Adrenal gland (tissue), 5 donors: Measurements from ENCODE around the gene FREM2.

Source experiments
- POLR2A ChIP-seq, 2 donors: fragments of 450-650 bp; IDR thresholded peaks; one replicate each; pipeline ENCODE4 v1.6.1; 2017; ENCODE audit warnings: antibody characterized with exemption in 2 of 2, mild to moderate bottlenecking in 2 of 2, moderate library complexity in 1 of 2
- TF ChIP-seq, protein P1 (sequence below), 6 experiments: fragments of 450-650 bp in 4 of 6; fragments of 200-600 bp in 2 of 6; sonication (generic) in 1 of 6; IDR thresholded peaks; 1 replicate in 5 of 6; 2 replicates in 1 of 6; pipeline versions ENCODE4 v1.5.1 to v1.8.0; 2016 to 2021; ENCODE audit warnings: antibody characterized with exemption in 6 of 6, mild to moderate bottlenecking in 2 of 6, moderate library complexity in 1 of 6
- donor health status: DM: no; HTN: no; CAD: no.

GRCh38 chr13:38875186-38875875 is 188.5 kb downstream of the FREM2 start:
- TF ChIP-seq, protein P1, sequence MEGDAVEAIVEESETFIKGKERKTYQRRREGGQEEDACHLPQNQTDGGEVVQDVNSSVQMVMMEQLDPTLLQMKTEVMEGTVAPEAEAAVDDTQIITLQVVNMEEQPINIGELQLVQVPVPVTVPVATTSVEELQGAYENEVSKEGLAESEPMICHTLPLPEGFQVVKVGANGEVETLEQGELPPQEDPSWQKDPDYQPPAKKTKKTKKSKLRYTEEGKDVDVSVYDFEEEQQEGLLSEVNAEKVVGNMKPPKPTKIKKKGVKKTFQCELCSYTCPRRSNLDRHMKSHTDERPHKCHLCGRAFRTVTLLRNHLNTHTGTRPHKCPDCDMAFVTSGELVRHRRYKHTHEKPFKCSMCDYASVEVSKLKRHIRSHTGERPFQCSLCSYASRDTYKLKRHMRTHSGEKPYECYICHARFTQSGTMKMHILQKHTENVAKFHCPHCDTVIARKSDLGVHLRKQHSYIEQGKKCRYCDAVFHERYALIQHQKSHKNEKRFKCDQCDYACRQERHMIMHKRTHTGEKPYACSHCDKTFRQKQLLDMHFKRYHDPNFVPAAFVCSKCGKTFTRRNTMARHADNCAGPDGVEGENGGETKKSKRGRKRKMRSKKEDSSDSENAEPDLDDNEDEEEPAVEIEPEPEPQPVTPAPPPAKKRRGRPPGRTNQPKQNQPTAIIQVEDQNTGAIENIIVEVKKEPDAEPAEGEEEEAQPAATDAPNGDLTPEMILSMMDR (IDR thresholded peaks at IDR 0.05): no peak
- TF ChIP-seq POLR2A (IDR thresholded peaks at IDR 0.05): no peak
